ENCODE measurements around the gene ST3GAL3.

ST3GAL3 gene

GRCh38 chr1:43705982-43706597 is 1.2 kb upstream of the ST3GAL3 start:
- no peak for TF ChIP-seq CTCF (IDR thresholded peaks at IDR 0.05; ENCODE audit: insufficient read depth, low read length, missing control alignments)
- DNase-seq (ENCODE audit: low read depth, low spot score) = no peak
- CTCF ChIA-PET = interaction anchor here (1.3 to 7.1 kb wide), 3 partner anchors 8 to 229 kb away, joined by 4 to 37 read pairs (median 5); partner anchors contain the start of gene ARTN
- POLR2A ChIA-PET = interaction anchor here (1.3 kb wide), 1 partner anchor 18 kb away, joined by 5 read pairs; no protein-coding TSS in a partner anchor
- no peak overlapping the region for H3K4me3 ChIP-seq (ENCODE audit: low read depth, low read length)

GRCh38 chr1:43706598-43707189 is 642 bp upstream of the ST3GAL3 start:
- ChIA-PET CTCF (interaction anchor here (0.7 to 7.1 kb wide), 4 partner anchors 9 to 228 kb away, joined by 3 to 37 read pairs (median 4); partner anchors contain the start of gene ARTN), POLR2A (interaction anchor here (0.6 to 1.3 kb wide), 4 partner anchors 18 to 342 kb away, joined by 3 to 8 read pairs (median 4); partner anchors contain the start of gene KDM4A)
- DNase-seq (ENCODE audit: low read depth, low spot score) = no peak
- peak overlapping the region; percentile 88 for H3K4me3 ChIP-seq (ENCODE audit: low read depth, low read length)
- TF ChIP-seq CTCF (IDR thresholded peaks at IDR 0.05; ENCODE audit: insufficient read depth, low read length, missing control alignments) = no peak

- DNase-seq (ENCODE audit: low read depth, low spot score) = no peak
- ChIA-PET POLR2A (interaction anchor here (1.1 kb wide), 1 partner anchor 340 kb away, joined by 3 read pairs; no protein-coding TSS in a partner anchor), CTCF (interaction anchor here (0.9 to 7.1 kb wide), 2 partner anchors 178 to 227 kb away, joined by 3 to 37 read pairs; partner anchors contain the start of genes ARTN and PTPRF)
- TF ChIP-seq CTCF (IDR thresholded peaks at IDR 0.05; ENCODE audit: insufficient read depth, low read length, missing control alignments) = no peak
- peak overlapping the region; percentile 88 for H3K4me3 ChIP-seq (ENCODE audit: low read depth, low read length)
Measured at GRCh38 chr1:43708002-43708410, 670 bp downstream of the ST3GAL3 start.

- H3K4me3 ChIP-seq (ENCODE audit: low read depth, low read length) = no peak overlapping the region; the same call in 1 of the 2 replicates
- no peak for TF ChIP-seq CTCF (IDR thresholded peaks at IDR 0.05; ENCODE audit: insufficient read depth, low read length, missing control alignments)
- ChIA-PET CTCF (interaction anchor here (1.1 to 1.7 kb wide), 4 partner anchors 10 to 224 kb away, joined by 3 to 8 read pairs (median 4); no protein-coding TSS in a partner anchor), POLR2A (no interaction called here)
- no peak for DNase-seq (ENCODE audit: low read depth, low spot score)
Measured at GRCh38 chr1:43711049-43711448, 3.7 kb downstream of the ST3GAL3 start.

GRCh38 chr1:43711524-43712386 is 4.4 kb downstream of the ST3GAL3 start:
- ChIA-PET POLR2A (no interaction called here), CTCF (interaction anchor here (0.9 to 2.3 kb wide), 7 partner anchors 10 to 223 kb away, joined by 3 to 11 read pairs (median 4); no protein-coding TSS in a partner anchor)
- no peak for TF ChIP-seq CTCF (IDR thresholded peaks at IDR 0.05; ENCODE audit: insufficient read depth, low read length, missing control alignments)
- H3K4me3 ChIP-seq (ENCODE audit: low read depth, low read length) = no peak overlapping the region; the same call in 1 of the 2 replicates
- no peak for DNase-seq (ENCODE audit: low read depth, low spot score)

All from AG04449 (cell line).